ENCODE measurements around the gene ERC2. TPM values are rescaled to one million over a fixed set of nuclear protein-coding genes. Genes with fewer than 3 reads are reported as not detected.

ERC2 gene
- polyA plus RNA-seq, 3 donors, result not detected

DNA sequence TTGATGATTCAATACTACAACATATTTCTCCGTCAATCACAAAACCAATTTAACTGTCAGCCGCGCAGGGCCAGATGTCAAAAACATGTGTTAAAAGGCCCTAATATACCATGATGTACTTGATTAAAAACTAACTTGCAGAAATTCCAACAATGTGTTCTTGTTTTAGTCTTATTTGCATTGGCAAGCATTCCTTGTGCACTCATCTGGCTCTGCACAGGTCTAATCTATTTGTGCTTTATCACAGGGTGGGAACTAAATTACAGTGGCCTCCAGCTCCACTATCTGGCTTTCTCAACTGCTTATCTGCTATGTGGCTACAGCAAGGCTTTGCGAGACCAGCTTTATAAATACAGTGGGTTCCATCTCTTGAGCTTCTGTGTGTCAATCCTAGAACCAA is 455.5 kb downstream of the ERC2 start:
- no peak overlapping the region for H3K4me3 ChIP-seq (replicated peaks in 1 of 3; ENCODE audit: low read depth in 2 of 3, low read length in 3 of 3)
- intact Hi-C loops (cut with micrococcal nuclease), result no loop called here
- no peaks in the 10 kb centered on the region for H3K27me3 ChIP-seq (ENCODE audit: control insufficient read depth in 2 of 2, insufficient read depth in 2 of 2, low read length in 2 of 2)
- no peak overlapping the region for H3K9ac ChIP-seq (ENCODE audit: insufficient read depth, low read length, poor library complexity, severe bottlenecking)
- no peaks in the 10 kb centered on the region for H3K9me3 ChIP-seq (replicated peaks in 1 of 2; ENCODE audit: control insufficient read depth in 1 of 2, insufficient read depth in 1 of 2, low read length in 2 of 2)
- TF ChIP-seq, protein P1, sequence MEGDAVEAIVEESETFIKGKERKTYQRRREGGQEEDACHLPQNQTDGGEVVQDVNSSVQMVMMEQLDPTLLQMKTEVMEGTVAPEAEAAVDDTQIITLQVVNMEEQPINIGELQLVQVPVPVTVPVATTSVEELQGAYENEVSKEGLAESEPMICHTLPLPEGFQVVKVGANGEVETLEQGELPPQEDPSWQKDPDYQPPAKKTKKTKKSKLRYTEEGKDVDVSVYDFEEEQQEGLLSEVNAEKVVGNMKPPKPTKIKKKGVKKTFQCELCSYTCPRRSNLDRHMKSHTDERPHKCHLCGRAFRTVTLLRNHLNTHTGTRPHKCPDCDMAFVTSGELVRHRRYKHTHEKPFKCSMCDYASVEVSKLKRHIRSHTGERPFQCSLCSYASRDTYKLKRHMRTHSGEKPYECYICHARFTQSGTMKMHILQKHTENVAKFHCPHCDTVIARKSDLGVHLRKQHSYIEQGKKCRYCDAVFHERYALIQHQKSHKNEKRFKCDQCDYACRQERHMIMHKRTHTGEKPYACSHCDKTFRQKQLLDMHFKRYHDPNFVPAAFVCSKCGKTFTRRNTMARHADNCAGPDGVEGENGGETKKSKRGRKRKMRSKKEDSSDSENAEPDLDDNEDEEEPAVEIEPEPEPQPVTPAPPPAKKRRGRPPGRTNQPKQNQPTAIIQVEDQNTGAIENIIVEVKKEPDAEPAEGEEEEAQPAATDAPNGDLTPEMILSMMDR (IDR thresholded peaks at IDR 0.05), result no peak
- no peak for DNase-seq
- H3K4me1 ChIP-seq (ENCODE audit: control insufficient read depth in 1 of 2, insufficient read depth in 2 of 2, low read length in 2 of 2), result no peaks in the 10 kb centered on the region
- H3K27me3 Mint-ChIP-seq (ENCODE audit: low read depth in 3 of 3), result no peaks in the 10 kb centered on the region
- H3K79me2 ChIP-seq (ENCODE audit: insufficient read depth, low read length), result no peaks in the 10 kb centered on the region
- H3K4me1 Mint-ChIP-seq, result no peaks in the 10 kb centered on the region
- no peak overlapping the region for H2AFZ ChIP-seq (ENCODE audit: insufficient read depth, low read depth, low read length, poor library complexity, severe bottlenecking)
- no peak overlapping the region for H3K27ac ChIP-seq (ENCODE audit: low read depth in 1 of 2, low read length in 2 of 2)
- no peak overlapping the region for H3K4me3 Mint-ChIP-seq
- WGBS (ENCODE audit: insufficient coverage), result no CpG with 5 or more reads among the region's 4 CpGs
- no peaks in the 10 kb centered on the region for H3K36me3 ChIP-seq (replicated peaks in 1 of 2; ENCODE audit: control insufficient read depth in 1 of 2, insufficient read depth in 2 of 2, low read length in 2 of 2)
- no peaks in the 10 kb centered on the region for H3K36me3 Mint-ChIP-seq
- no peak overlapping the region for H3K4me2 ChIP-seq (replicated peaks; ENCODE audit: extremely low read depth, low read length, poor library complexity, severe bottlenecking)
- no peak overlapping the region for H3K27ac Mint-ChIP-seq
- peaks cover 0 to 5% (median 0%) of the 10 kb centered on the region in 7 donors for H3K9me3 Mint-ChIP-seq
- H4K20me1 ChIP-seq (ENCODE audit: insufficient read depth, low read length), result no peaks in the 10 kb centered on the region

DNA sequence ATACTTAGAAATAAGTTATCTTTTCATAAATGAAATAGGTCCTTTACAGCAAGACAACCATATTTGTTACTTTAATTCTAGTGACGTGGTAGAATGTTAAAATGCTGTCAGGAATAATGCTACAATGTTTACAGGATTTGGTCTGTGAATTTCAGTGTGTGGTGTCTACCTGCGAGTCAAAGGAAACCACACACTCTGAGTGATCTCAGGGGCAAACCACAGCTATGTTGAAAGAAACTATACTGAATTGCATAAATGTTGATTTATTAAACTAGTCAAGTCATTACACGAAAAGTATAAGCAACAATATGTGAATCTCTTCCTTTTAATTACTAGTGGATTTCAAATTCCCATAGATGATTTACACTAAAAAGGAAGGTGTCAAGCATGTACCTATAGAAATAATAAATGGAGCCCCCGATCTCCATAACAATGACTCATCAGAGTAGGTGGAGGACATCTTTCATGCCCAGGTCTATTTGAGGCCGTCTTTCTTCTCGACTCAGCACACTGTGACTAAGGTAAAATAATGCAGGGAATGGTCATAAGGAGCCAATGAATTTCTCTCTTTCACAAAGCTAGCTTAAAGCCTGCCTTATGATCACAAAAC is 463.0 kb downstream of the ERC2 start:
- DNase-seq, result no peak
- Mint-ChIP-seq H3K4me3 (no peak overlapping the region), H3K9me3 (no peaks in the 10 kb centered on the region), H3K27me3 (ENCODE audit: low read depth in 3 of 3) (peaks cover 3 to 4% (median 3%) of the 10 kb centered on the region in 3 donors), H3K4me1 (no peaks in the 10 kb centered on the region), H3K27ac (no peak overlapping the region), H3K36me3 (no peaks in the 10 kb centered on the region)
- Histone ChIP-seq H3K27ac (ENCODE audit: low read depth in 1 of 2, low read length in 2 of 2) (no peak overlapping the region), H3K27me3 (ENCODE audit: control insufficient read depth in 2 of 2, insufficient read depth in 2 of 2, low read length in 2 of 2) (no peaks in the 10 kb centered on the region), H3K4me3 (replicated peaks in 1 of 3; ENCODE audit: low read depth in 2 of 3, low read length in 3 of 3) (no peak overlapping the region), H3K79me2 (ENCODE audit: insufficient read depth, low read length) (no peaks in the 10 kb centered on the region), H3K9ac (ENCODE audit: insufficient read depth, low read length, poor library complexity, severe bottlenecking) (no peak overlapping the region), H3K9me3 (replicated peaks in 1 of 2; ENCODE audit: control insufficient read depth in 1 of 2, insufficient read depth in 1 of 2, low read length in 2 of 2) (no peaks in the 10 kb centered on the region), H3K36me3 (replicated peaks in 1 of 2; ENCODE audit: control insufficient read depth in 1 of 2, insufficient read depth in 2 of 2, low read length in 2 of 2) (no peaks in the 10 kb centered on the region), H3K4me2 (replicated peaks; ENCODE audit: extremely low read depth, low read length, poor library complexity, severe bottlenecking) (no peak overlapping the region), H3K4me1 (ENCODE audit: control insufficient read depth in 1 of 2, insufficient read depth in 2 of 2, low read length in 2 of 2) (no peaks in the 10 kb centered on the region), H4K20me1 (ENCODE audit: insufficient read depth, low read length) (no peaks in the 10 kb centered on the region), H2AFZ (ENCODE audit: insufficient read depth, low read depth, low read length, poor library complexity, severe bottlenecking) (no peak overlapping the region)
- TF ChIP-seq, protein P1 (IDR thresholded peaks at IDR 0.05), result no peak
- WGBS (ENCODE audit: insufficient coverage), result no CpG with 5 or more reads among the region's 6 CpGs
- intact Hi-C loops (cut with micrococcal nuclease), result no loop called here

Data from CD14-positive monocyte (primary cell).